ENCODE data around the gene PRC1. TPM values are rescaled to one million over a fixed set of nuclear protein-coding genes. Genes with fewer than 3 reads are reported as not detected.

Gene PRC1
- total RNA-seq, 4 donors from 2014 or later = 11.9 to 86.6 (median 22.8) TPM

- Histone ChIP-seq H3K27ac (no peak overlapping the region), H3K9me3 (no peaks in the 10 kb centered on the region), H3K27me3 (no peaks in the 10 kb centered on the region), H3K4me3 (no peak overlapping the region), H3K36me3 (no peaks in the 10 kb centered on the region), H3K4me1 (no peaks in the 10 kb centered on the region)
- DNase-seq = peak; percentile 57 to 91 (median 89)
- TF ChIP-seq POLR2A (IDR thresholded peaks at IDR 0.05) (peak in 1 of 2 donors; percentile 17), CTCF (IDR thresholded peaks at IDR 0.05) (peak; percentile 23 to 96 (median 81))
Measured at GRCh38 chr15:91032919-91033803, 38.8 kb upstream of the PRC1 start.

GRCh38 chr15:91031796-91032195, 37.5 kb upstream of the PRC1 start:
- no peak for TF ChIP-seq POLR2A (IDR thresholded peaks at IDR 0.05)
- TF ChIP-seq CTCF (IDR thresholded peaks at IDR 0.05) = no peak
- no peak for DNase-seq
- no peaks in the 10 kb centered on the region for H3K36me3 ChIP-seq
- H3K27ac ChIP-seq = no peak overlapping the region
- no peaks in the 10 kb centered on the region for H3K27me3 ChIP-seq
- no peaks in the 10 kb centered on the region for H3K9me3 ChIP-seq
- H3K4me1 ChIP-seq = no peaks in the 10 kb centered on the region
- H3K4me3 ChIP-seq = no peak overlapping the region

GRCh38 chr15:91027677-91028076, 33.3 kb upstream of the PRC1 start:
- Histone ChIP-seq H3K27me3 (no peaks in the 10 kb centered on the region), H3K36me3 (no peaks in the 10 kb centered on the region), H3K4me1 (no peaks in the 10 kb centered on the region), H3K27ac (no peak overlapping the region), H3K4me3 (no peak overlapping the region), H3K9me3 (no peaks in the 10 kb centered on the region)
- no peak for DNase-seq
- no peak for TF ChIP-seq CTCF (IDR thresholded peaks at IDR 0.05)
- no peak for TF ChIP-seq POLR2A (IDR thresholded peaks at IDR 0.05)

- DNase-seq = no peak
- no peaks in the 10 kb centered on the region for H3K9me3 ChIP-seq
Measured at GRCh38 chr15:91023720-91024119, 29.4 kb upstream of the PRC1 start.

GRCh38 chr15:91022832-91023129, 28.4 kb upstream of the PRC1 start:
- no peak for TF ChIP-seq CTCF (IDR thresholded peaks at IDR 0.05)
- no peak for TF ChIP-seq POLR2A (IDR thresholded peaks at IDR 0.05)
- H3K27ac ChIP-seq = peak overlapping the region; percentile 68 to 80 (median 76)
- H3K4me1 ChIP-seq = peaks cover 0 to 26% (median 0%) of the 10 kb centered on the region in 4 donors

More at GRCh38 chr15:91023720-91024119, 29.4 kb upstream of the PRC1 start:
- Histone ChIP-seq H3K4me3 (no peak overlapping the region), H3K36me3 (no peaks in the 10 kb centered on the region), H3K27me3 (no peaks in the 10 kb centered on the region), H3K4me1 (peaks cover 0 to 26% (median 0%) of the 10 kb centered on the region in 4 donors), H3K27ac (no peak overlapping the region)
- no peak for TF ChIP-seq CTCF (IDR thresholded peaks at IDR 0.05)
- no peak for TF ChIP-seq POLR2A (IDR thresholded peaks at IDR 0.05)

More at GRCh38 chr15:91022832-91023129, 28.4 kb upstream of the PRC1 start:
- peak overlapping the region; percentile 79 to 97 (median 91) for H3K4me3 ChIP-seq
- H3K9me3 ChIP-seq = no peaks in the 10 kb centered on the region
- no peaks in the 10 kb centered on the region for H3K36me3 ChIP-seq
- no peaks in the 10 kb centered on the region for H3K27me3 ChIP-seq
- no peak for DNase-seq

All from Peyer's patch (tissue), 4 donors.